ENCODE data around the gene PLD5. TPM values are rescaled to one million over a fixed set of nuclear protein-coding genes. Genes with fewer than 3 reads are reported as not detected.
"Not testable (repeated sequence)": the region's sequence is repeated elsewhere in the genome, so short reads cannot be mapped to it uniquely, and the experiment has no call there.

PLD5 gene
- polyA plus RNA-seq, 3 donors, result 0.70 to 0.90 (median 0.88) TPM

- DNase-seq (ENCODE audit: extremely low read depth in 1 of 11, low read depth in 9 of 11, low spot score in 4 of 11), result no peak
Measured at GRCh38 chr1:242199776-242200458, 324.6 kb downstream of the PLD5 start.

DNA sequence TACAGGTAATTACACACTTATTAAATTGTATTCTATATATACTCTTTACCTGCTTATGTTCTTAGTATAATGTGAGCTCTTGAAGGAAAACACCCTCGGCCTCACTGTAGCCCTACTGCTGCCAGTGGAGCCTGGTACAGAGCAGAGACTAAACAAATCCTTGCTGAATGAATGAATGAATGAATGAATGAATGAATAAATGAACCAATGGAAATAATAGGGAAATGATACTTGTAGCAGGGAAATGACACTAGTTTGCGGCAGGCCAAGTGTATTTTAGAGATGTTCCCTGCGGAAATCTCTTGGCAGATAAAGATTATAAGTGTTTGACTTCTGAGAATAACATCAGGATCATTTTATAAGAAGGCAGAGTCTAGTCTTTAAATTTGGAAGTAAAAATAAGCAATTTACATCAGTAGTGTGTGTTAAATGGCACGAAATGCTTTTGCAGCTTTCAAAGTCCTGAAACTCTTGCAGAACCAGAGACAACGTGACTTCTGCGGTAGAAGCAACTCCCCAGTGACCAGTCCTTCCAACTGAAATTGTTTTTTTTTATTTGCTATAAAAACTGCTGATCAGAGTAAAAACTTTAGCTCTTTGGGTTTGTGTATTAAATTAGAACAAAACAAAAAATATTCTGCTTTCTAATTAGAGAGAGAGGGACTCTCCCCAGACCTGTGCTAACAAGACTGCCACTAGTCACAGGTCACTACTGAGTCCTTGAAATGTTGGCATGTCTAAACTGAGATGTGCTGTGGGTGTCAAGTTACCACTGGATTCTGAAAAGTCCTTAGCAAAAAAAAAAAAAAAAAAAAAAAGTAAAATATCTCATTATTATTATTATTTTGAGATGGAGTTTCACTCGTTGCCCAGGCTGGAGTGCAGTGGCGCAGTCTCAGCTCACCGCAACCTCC is 326.3 kb downstream of the PLD5 start:
- no peak for DNase-seq (ENCODE audit: extremely low read depth in 1 of 11, low read depth in 9 of 11, low spot score in 4 of 11)

- DNase-seq (ENCODE audit: extremely low read depth in 1 of 11, low read depth in 9 of 11, low spot score in 4 of 11), result no peak
Measured at GRCh38 chr1:242196914-242197313, 327.6 kb downstream of the PLD5 start.

DNA sequence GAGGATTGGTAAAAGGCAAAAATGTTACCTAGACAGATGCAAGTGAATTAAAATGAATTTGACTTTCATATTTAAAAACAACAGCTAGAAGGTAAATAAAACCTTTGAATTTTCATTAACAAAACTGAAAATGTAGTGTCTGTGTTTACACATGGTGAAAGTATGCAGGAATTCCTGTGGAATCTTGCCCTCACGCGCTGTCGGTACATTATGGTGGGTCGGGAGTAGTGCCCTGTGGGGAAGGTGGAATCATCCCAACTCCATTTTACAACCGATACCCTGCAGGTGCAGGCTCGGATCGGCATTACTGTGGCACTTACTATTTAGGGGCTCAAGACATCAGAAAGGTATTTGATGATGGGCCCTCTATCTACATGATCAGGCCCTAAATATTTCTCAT is 328.4 kb downstream of the PLD5 start:
- no peak for DNase-seq (ENCODE audit: extremely low read depth in 1 of 11, low read depth in 9 of 11, low spot score in 4 of 11)

DNA sequence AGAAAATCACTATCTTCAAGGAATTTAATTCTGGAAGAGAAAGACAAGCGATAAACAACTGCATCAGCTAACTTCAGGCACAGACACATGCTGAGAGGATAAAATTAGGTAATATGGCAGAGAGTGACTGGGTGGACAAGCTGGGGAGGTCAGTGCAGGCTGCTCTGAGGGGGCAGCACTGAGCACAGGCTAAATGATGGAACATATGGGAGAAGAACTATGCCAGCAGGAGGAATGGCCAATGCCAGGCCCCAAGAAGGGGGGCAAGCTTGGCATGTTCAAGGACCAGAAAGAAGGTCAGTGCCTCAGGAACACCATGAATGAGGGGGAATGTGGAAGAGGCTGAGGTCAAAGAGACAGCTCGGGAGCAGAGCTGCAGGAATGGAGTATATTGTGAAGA is 334.9 kb downstream of the PLD5 start:
- DNase-seq (ENCODE audit: extremely low read depth in 1 of 11, low read depth in 9 of 11, low spot score in 4 of 11), result no peak

- DNase-seq (ENCODE audit: extremely low read depth in 1 of 11, low read depth in 9 of 11, low spot score in 4 of 11), result no peak
Measured at GRCh38 chr1:242187816-242188215, 336.7 kb downstream of the PLD5 start.

GRCh38 chr1:242187171-242187570 is 337.3 kb downstream of the PLD5 start:
- DNase-seq (ENCODE audit: extremely low read depth in 1 of 11, low read depth in 9 of 11, low spot score in 4 of 11), result no peak

- no peak for DNase-seq (ENCODE audit: extremely low read depth in 1 of 11, low read depth in 9 of 11, low spot score in 4 of 11)
Measured at GRCh38 chr1:242185731-242186130, 338.8 kb downstream of the PLD5 start.

- no peak for DNase-seq (ENCODE audit: extremely low read depth in 1 of 11, low read depth in 9 of 11, low spot score in 4 of 11)
Measured at GRCh38 chr1:242184955-242185354, 339.5 kb downstream of the PLD5 start.

- not testable (repeated sequence) for DNase-seq (ENCODE audit: extremely low read depth in 1 of 11, low read depth in 9 of 11, low spot score in 4 of 11)
Measured at GRCh38 chr1:242179767-242180166, 344.7 kb downstream of the PLD5 start.

GRCh38 chr1:242178924-242179708 is 345.4 kb downstream of the PLD5 start:
- peak in 1 of 11 donors; percentile 6 for DNase-seq (ENCODE audit: extremely low read depth in 1 of 11, low read depth in 9 of 11, low spot score in 4 of 11)

DNA sequence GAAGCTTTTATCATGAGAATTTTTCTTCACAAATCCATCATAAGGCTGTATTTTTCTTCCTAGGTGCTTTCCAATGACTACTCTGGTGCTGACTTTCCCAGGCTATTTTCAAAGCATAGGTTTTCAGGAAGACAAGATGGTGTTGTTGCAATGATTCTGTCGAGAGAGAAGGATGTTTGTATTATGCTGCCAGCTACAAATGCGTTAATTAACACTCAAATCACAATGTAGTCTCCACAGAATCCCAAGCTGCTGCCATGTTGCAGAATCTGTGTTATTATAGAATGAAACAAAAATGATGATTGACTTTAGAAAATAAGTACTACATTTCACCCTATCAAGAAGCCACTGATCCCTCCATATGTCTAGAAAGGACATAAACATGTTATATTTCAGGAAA is 346.1 kb downstream of the PLD5 start:
- no peak for DNase-seq (ENCODE audit: extremely low read depth in 1 of 11, low read depth in 9 of 11, low spot score in 4 of 11)

DNA sequence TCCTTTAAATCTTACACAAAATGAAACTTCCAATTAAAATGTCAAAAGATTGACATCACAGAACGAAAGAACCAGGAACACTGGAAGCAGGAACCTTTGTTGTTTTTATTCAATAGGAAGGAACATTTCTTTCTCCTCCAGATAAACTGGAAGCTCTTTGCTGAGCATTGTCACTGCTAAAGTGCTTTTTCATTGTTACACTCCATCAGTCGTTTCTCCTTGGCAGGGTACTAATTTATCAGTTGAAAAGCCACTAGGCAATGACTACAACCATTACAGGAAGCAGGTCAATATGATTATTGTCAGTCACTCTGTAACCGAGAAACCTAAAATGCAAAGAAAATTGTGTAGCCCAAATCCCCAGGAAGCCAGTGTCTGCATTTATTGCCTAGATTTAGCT is 362.4 kb downstream of the PLD5 start:
- DNase-seq (ENCODE audit: extremely low read depth in 1 of 11, low read depth in 9 of 11, low spot score in 4 of 11), result no peak

GRCh38 chr1:242147096-242147976 is 377.2 kb downstream of the PLD5 start:
- no peak for DNase-seq (ENCODE audit: extremely low read depth in 1 of 11, low read depth in 9 of 11, low spot score in 4 of 11)

DNA sequence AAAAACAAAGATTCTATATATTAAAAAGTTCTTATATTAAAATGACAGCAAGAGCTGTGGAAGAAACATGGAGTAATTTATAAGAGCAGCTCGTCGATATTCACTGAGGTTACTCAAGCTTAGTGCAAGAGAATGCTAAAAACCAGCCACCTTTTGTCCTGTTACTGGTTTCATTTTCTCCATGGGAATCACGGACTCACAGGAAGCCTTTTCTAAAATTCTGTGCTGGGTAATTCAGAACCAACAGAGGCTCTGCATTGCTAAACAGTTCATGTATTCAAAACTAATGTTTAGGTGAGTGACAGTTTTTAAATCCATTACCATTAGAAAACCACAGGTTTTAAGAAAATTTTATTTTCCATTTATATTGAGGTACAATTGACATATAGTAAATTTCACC is 377.8 kb downstream of the PLD5 start:
- DNase-seq (ENCODE audit: extremely low read depth in 1 of 11, low read depth in 9 of 11, low spot score in 4 of 11), result no peak

- no peak for DNase-seq (ENCODE audit: extremely low read depth in 1 of 11, low read depth in 9 of 11, low spot score in 4 of 11)
Measured at GRCh38 chr1:242140836-242141235, 383.7 kb downstream of the PLD5 start.

DNA sequence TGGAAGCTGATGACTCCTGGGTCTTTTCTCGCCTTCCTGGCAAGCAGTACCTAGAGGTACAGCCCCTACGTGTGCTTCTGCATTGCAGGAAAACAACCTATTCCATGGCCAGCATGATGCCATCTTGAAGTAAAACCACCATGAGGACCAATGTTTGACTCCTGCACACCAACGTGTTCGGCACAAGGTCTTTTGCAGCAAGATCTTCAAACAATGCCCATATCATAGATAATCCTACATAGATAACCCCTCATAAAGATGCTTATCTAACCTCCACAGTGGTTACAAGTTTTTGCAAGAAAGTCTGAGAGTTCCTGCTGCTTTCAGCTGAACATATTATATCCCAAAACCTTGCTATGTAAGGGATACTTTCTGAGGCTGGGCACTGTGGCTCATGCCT is 384.5 kb downstream of the PLD5 start:
- DNase-seq (ENCODE audit: extremely low read depth in 1 of 11, low read depth in 9 of 11, low spot score in 4 of 11), result no peak

GRCh38 chr1:242139442-242139841 is 385.1 kb downstream of the PLD5 start:
- no peak for DNase-seq (ENCODE audit: extremely low read depth in 1 of 11, low read depth in 9 of 11, low spot score in 4 of 11)

GRCh38 chr1:242133796-242134195 is 390.7 kb downstream of the PLD5 start:
- no peak for DNase-seq (ENCODE audit: extremely low read depth in 1 of 11, low read depth in 9 of 11, low spot score in 4 of 11)

Data from renal cortex interstitium (tissue), 11 donors.